Suprapubic skin (tissue), 4 donors: ENCODE measurements around the gene FOXF1.

Source experiments
- POLR2A ChIP-seq, 2 donors: fragments of 450-650 bp; IDR thresholded peaks; one replicate each; pipeline ENCODE4 v1.6.1; 2017; ENCODE audit warnings: antibody characterized with exemption in 2 of 2, mild to moderate bottlenecking in 2 of 2, moderate library complexity in 2 of 2
- POLR2AphosphoS5 ChIP-seq, 3 donors: sonication (generic); formaldehyde crosslinking; IDR thresholded peaks; one replicate each; pipeline ENCODE4 v1.6.1; 2017; ENCODE audit warnings: antibody characterized with exemption in 3 of 3
- TF ChIP-seq, protein P1 (sequence below), 2 donors: fragments of 200-600 bp in 1 of 2; fragments of 450-650 bp in 1 of 2; sonication (generic) in 1 of 2; IDR thresholded peaks; one replicate each; pipeline ENCODE4 v1.5.1; 2016 to 2019; ENCODE audit warnings: antibody characterized with exemption in 2 of 2, mild to moderate bottlenecking in 1 of 2, moderate library complexity in 1 of 2

DNA sequence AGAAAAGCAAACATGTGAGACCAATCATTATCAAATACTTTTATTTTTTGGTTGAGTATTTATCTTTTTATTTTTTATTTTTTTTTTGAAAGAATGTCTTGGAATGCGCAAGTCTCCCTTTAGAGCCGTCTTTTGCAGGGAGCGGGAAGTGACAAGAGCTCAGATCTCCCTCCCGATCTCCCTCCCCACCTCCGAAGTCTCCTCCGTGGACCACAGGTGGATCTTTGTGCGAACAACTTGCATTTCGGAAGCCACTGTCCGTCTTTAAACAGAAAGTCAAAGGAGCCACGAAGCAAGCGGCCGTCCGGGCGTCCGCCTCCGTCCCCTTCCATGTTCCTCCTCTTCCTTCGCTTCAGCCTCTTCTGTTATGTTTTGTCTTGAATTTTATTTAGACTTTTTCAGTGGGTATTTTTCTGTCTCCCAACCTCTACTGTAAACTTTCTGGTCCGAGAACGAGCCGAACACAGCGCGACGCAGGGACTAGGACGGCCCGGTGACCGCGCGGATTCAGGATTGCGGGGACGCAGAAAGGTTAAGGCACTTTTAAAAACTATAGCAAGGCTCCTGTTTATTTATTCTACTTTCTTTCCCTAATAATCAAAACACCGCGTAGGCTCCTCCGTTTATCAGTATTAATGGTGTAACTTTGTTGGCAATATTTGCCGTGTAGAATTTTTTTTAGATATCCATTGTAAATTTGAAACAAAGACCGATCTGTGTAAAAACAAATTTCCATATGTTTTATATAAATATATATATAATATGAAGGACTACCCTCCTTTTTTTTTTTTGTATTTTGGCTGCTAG is 3.3 kb downstream of the FOXF1 start:
- TF ChIP-seq, protein P1, sequence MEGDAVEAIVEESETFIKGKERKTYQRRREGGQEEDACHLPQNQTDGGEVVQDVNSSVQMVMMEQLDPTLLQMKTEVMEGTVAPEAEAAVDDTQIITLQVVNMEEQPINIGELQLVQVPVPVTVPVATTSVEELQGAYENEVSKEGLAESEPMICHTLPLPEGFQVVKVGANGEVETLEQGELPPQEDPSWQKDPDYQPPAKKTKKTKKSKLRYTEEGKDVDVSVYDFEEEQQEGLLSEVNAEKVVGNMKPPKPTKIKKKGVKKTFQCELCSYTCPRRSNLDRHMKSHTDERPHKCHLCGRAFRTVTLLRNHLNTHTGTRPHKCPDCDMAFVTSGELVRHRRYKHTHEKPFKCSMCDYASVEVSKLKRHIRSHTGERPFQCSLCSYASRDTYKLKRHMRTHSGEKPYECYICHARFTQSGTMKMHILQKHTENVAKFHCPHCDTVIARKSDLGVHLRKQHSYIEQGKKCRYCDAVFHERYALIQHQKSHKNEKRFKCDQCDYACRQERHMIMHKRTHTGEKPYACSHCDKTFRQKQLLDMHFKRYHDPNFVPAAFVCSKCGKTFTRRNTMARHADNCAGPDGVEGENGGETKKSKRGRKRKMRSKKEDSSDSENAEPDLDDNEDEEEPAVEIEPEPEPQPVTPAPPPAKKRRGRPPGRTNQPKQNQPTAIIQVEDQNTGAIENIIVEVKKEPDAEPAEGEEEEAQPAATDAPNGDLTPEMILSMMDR (IDR thresholded peaks at IDR 0.05), result no peak
- TF ChIP-seq POLR2AphosphoS5 (IDR thresholded peaks at IDR 0.05) (no peak), POLR2A (IDR thresholded peaks at IDR 0.05) (no peak)
